ENCODE data around the gene ETV4.

Gene ETV4

DNA sequence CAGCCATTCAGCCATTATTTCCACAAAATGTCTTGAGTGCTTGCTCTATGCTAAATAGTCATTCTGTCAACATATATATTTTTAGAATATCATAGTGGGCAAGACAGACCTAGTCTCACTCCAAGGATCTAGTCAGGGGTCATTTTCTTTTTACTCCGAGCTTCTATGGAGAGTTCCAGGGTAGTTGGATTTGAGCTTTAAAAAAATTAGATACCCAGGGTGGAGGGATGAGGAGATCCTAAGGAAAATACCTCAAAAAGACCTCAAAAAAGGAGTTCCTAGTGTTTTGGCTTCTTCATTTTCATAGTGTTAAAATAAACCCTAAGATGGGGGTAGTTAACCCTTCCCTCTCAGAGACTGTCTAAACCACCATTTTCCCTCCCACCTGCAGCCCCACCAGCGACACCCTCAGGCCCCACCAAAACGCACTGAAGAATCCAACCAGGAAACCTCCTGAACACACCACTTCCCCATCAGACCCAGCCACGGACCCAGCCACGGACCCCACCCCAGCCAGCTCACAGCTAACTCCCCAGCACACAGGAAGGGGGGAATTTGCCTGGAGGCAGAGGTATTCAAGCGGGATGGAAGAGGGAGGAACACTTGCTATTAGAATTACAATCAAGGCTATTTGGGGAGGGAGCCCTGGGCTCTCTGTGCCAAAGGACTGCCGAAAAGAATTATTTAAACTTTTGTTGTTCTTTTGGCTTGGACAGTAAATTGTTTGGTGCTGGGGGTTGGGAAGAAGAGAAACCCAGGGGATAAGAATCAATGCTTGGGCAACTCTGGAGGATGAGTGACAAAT is 2.2 kb downstream of the ETV4 start:
- no peak for DNase-seq (ENCODE audit: low read depth in 2 of 2)

GRCh38 chr17:43543300-43543699 is 2.8 kb downstream of the ETV4 start:
- no peak for DNase-seq (ENCODE audit: low read depth in 2 of 2)

DNA sequence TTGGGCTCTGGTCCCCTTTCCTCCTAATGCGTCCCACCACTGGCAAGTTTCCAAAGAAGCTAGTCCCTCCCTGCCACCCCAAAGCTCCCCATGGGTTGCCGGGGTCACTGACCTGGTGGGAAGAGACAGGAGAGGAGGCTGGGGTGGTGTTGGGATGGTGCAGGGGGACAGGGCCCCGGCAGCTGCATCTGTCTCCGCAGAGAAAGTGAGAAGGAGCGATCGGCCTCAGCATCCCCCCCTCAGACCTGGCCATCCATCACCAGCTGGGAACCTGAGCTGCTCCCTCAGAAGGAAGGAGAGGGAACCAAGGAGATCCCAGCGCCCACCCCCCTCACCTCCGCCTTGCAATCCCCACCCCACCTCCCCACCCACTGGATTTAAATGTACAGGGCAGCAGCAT is 3.3 kb downstream of the ETV4 start:
- DNase-seq (ENCODE audit: low read depth in 2 of 2), result no peak

GRCh38 chr17:43540821-43541674 is 5.1 kb downstream of the ETV4 start:
- DNase-seq (ENCODE audit: low read depth in 2 of 2), result no peak

DNA sequence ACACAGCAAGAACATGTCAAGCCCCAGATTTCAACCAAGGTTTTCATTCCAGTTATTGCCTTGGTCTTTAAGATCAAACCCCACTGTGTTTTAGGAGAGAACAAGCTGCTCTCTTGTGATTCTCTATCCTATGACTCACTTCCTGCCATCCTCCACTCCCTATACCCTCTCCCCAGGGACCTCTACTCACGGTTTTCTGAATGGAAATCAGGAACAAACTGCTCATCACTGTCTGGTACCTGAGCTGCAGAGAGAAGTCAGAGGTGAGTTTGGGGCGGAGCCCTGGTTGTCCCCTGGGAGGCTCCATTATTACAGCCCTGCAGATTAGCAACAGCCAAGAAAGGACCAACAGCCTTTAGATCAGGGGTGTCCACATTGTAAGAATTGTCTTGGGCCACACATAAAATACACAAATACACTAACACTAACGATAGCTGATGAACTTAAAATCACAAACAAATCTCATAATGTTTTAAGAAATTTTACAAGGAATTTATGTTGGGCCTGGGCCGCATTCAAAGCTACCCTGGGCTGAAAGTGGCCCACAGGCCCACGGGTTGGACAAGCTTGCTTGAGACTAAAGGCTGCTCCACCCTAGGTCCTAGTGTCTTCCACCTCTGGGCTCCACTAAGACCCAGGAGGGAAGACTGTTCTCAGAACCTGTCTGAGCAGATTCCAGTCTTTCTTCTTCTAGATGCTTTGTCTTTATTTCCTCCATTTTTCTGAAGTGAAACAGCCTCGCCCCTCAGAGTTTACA is 9.7 kb downstream of the ETV4 start:
- no peak for DNase-seq (ENCODE audit: low read depth in 2 of 2)

GRCh38 chr17:43534909-43535308 is 11.2 kb downstream of the ETV4 start:
- no peak for DNase-seq (ENCODE audit: low read depth in 2 of 2)

GRCh38 chr17:43533699-43534098 is 12.4 kb downstream of the ETV4 start:
- DNase-seq (ENCODE audit: low read depth in 2 of 2), result no peak

GRCh38 chr17:43532581-43532980 is 13.6 kb downstream of the ETV4 start:
- no peak for DNase-seq (ENCODE audit: low read depth in 2 of 2)

- DNase-seq (ENCODE audit: low read depth in 2 of 2), result no peak
Measured at GRCh38 chr17:43531955-43532354, 14.2 kb downstream of the ETV4 start.

DNA sequence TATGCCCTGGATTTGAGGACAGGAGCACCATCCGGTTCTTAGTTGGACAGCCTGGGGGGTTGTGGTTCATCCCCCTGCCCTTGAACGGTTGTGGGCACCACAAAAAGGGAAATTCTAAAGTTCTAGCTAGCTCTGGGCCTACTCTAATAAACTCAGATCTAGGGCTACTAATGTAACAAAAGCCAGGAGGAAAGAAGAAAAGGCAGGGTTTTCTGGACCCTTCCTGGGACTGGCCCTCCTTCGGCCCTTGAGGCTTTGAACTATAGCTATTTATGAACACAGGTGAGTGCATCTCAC is 15.1 kb downstream of the ETV4 start:
- DNase-seq (ENCODE audit: low read depth in 2 of 2), result no peak

DNA sequence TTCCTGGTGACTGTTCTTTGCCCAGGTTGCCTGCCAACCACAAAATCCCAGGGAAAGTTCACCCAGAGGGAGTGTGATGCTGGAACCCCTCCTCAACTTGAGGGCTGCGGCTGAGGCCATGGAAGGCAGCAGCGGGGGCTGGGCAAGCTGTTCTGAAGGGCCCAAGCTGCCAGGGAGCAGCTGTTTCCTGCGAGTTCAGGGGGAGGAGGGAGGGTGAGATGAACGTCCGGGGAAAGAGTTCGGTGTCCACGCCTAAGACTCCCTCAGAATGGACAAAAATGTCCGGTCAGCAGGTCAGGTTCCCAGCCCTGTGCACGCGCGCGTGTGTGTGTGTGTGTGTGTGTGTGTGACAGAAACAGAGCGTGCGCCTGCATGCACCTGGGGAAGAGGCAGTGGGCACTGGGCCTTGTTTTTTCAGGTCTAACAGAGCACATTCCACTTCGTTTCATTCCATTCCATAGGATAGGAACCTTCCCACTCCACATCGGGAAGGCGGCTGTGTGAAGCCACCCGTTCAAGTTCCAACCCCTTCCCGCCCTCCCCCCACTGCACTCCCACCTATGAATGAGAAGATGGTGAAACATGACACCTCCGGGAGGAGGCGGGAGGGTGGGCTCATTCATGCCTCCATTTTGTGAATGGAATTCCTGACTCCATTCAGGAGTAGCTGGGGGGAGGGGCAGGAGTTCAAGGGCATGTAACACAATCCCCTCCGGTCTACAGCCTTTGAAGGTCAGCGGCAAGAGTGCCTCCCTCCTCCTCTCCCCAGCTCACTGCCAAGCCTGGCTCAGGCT is 15.7 kb downstream of the ETV4 start:
- DNase-seq (ENCODE audit: low read depth in 2 of 2), result no peak

DNA sequence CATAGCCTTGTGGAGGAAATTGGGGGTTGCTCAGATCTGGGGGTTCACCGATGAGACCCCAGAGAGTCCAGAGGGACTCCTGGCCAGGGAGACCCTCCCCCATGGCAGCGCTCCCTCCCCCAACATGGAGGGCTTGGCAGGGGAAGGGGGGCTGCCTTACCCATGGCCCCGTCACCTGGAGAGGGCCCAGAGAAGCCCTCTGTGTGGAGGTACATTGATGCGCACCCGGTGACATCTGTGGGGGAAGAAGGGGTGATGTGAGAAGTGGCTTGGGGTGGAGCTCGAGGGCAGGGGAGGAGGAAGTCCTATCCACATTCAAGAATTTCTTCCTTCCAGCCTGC is 16.2 kb downstream of the ETV4 start:
- no peak for DNase-seq (ENCODE audit: low read depth in 2 of 2)

GRCh38 chr17:43528988-43529814 is 16.9 kb downstream of the ETV4 start:
- no peak for DNase-seq (ENCODE audit: low read depth in 2 of 2)

DNA sequence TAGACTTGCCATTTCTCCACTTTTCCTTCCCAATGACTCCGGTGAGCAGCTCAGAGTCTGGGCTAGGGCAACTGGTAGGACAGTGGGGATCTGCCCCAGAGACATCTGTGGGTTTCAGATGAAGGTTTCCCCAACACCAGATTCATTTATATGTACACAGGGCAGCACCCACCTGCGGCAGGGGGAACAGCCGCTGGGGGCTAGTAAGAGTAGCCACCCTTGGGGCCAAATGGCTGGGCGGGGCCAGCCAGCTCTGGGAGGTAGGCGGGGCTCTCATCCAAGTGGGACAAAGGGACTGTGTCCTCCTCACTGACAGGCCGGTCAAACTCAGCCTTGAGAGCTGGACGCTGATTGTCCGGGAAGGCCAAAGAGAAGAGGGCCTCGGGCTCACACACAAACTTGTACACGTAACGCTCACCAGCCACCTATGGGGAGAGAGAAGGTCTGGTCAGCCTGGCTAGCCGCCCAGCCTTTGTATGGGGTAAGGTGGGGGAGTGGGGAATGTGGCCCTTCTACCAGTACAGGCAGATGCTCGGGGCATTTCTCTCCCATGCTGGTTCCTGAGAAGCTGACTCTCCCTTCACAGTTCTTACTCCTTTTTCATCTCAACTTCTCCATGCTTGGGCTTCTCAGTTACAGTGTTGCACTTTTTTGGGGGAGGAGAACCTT is 17.7 kb downstream of the ETV4 start:
- no peak for DNase-seq (ENCODE audit: low read depth in 2 of 2)

DNA sequence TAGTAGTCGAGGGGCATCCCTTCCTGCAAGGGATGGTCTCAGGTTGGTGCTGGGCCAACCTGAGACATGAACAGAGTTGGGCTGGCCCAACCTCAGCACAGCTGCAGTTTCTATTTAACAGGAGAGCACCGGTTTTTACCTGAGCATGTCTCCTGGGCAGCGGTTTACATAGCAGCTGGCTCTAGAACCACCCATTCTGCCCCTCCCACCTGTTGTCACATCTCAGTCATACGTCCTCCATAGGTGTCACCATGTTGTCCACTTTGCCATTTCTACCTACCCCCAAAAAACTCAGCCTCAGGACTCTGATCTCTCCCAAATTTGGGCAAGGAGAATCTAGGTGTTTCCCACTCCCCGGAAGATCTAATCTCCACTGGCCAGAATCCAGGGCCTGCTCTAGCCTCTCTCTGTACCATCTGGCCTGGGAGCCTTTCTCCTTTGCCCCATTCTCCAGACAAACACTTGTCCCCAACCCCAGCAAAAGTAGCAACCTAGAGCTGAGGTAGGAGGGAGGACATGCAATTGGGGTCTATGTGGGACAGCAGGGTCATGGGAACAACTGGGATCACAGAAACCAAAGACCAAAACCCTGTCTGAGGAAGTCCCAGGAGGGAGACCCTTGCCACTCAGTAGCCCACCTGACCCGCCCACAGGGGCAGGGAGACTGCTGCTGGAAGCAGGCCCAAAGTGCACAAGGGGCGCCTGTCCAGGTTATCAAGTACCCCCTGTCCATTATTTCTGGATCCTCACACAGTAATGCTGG is 19.1 kb downstream of the ETV4 start:
- no peak for DNase-seq (ENCODE audit: low read depth in 2 of 2)

DNA sequence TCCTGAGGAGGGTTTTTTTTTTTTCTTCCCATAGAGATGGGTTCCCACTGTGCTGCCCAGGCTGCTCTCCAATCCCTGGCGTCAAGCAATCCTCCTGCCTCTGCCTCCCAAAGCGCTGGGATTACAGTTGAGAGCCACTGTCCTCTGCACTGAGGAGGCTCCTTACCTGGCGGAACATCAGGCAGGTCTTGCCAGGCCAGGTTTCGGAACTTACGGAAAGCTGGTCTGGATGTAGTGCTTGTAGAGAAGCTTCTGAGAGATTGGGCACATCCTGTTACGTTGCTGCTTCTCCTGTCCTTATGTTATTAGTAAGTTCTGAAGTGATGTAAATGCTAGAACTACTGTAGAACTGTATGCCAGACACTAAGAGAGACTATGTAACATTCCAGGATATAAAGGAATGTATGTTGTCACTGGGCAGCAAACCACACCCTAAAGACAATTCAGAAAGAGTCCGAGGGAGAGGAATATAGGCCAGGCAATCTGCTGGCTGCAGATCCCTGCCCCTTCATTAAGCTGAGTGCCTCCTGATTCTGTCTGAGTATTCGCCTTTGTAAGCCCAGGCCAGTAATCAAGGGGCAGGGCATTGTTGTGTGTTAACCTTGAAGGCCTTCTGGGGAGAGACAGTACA is 21.1 kb downstream of the ETV4 start:
- DNase-seq (ENCODE audit: low read depth in 2 of 2), result no peak

DNA sequence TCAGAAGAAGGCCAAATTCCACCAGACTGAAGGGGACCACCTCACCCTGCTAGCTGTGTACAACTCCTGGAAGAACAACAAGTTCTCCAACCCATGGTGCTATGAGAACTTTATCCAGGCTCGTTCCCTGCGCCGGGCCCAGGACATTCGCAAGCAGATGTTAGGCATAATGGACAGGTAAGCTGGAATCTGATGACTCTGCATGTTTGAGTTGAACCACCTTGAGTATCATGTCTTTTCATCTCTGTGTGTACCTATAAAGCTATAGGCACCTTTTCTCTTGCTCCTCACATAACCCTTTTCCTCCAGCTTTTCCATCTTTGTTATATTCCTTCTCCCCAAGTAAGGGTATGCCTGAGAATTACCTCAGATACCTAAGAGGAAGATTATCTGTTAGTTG is 24.8 kb downstream of the ETV4 start:
- no peak for DNase-seq (ENCODE audit: low read depth in 2 of 2)

DNA sequence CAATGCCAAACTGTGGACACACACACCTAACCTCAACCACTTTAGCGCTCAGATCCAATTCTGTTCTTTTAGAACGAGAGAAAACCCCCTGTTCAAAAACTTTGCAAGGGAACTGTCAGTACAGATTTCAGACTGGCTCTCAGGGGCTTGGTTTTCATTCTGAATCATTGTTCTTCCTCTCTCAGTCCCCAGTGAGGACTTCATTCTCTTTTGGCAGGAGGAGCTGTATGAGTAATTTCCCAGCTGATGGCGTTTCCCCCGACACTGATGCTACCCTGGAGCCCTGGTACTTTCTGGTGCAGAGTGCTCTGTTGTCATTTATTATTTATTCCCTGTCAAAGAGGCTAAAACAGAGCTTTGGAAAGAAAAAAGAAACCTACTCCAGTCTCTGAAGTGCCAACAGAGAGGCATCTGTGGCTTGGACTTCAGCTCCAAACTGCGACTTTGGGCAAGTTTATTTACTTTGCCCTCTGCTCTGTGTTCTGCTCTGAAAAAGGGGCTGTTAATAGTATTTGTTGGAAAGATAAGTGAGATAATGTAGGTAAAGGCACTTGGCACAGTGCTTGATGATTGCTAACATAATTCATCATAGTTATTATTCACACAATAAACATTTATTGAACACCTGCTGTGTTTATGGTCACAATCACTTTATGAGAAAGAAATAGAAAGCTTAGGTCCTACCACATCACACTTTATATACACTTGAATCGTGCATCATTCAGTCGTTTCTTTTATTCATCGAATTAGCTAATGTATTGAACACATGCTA is 28.3 kb downstream of the ETV4 start:
- DNase-seq (ENCODE audit: low read depth in 2 of 2), result no peak

All from stimulated activated CD8-positive, alpha-beta memory T cell treated with anti-CD3 and anti-CD28 coated beads, Interleukin-15, amount 100 ng/mL, for 4 hours (primary cell).